ENCODE data around the gene DPP10.

DNA sequence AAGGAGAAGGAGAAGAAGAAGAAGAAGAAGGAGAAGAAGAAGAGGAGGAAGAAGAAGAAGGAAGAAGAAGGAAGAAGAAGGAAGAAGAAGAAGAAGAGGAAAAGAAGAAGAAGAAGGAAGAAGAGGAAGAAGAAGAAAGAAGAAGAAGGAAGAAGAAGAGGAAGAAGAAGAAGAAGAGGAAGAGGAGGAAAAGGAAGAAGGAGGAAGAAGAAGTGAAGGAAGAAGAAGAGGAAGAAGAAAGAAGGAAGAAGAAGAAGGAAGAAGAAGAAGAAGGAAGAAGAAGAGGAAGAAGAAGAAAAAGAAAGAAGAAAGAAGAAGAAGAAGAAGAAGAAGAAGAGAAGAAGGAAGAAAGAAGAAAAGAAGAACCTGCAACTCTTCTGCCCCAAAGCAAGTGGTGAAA, 942.0 kb downstream of the DPP10 start:
- TF ChIP-seq, protein P1, sequence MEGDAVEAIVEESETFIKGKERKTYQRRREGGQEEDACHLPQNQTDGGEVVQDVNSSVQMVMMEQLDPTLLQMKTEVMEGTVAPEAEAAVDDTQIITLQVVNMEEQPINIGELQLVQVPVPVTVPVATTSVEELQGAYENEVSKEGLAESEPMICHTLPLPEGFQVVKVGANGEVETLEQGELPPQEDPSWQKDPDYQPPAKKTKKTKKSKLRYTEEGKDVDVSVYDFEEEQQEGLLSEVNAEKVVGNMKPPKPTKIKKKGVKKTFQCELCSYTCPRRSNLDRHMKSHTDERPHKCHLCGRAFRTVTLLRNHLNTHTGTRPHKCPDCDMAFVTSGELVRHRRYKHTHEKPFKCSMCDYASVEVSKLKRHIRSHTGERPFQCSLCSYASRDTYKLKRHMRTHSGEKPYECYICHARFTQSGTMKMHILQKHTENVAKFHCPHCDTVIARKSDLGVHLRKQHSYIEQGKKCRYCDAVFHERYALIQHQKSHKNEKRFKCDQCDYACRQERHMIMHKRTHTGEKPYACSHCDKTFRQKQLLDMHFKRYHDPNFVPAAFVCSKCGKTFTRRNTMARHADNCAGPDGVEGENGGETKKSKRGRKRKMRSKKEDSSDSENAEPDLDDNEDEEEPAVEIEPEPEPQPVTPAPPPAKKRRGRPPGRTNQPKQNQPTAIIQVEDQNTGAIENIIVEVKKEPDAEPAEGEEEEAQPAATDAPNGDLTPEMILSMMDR (IDR thresholded peaks at IDR 0.05), result no peak
- no peak for TF ChIP-seq POLR2A (IDR thresholded peaks at IDR 0.05; ENCODE audit: low read depth)

All from esophagus muscularis mucosa (tissue), 3 donors.